ENCODE data around the gene TVP23C.
"Not testable (repeated sequence)": the region's sequence is repeated elsewhere in the genome, so short reads cannot be mapped to it uniquely, and the experiment has no call there.

The TVP23C gene

DNA sequence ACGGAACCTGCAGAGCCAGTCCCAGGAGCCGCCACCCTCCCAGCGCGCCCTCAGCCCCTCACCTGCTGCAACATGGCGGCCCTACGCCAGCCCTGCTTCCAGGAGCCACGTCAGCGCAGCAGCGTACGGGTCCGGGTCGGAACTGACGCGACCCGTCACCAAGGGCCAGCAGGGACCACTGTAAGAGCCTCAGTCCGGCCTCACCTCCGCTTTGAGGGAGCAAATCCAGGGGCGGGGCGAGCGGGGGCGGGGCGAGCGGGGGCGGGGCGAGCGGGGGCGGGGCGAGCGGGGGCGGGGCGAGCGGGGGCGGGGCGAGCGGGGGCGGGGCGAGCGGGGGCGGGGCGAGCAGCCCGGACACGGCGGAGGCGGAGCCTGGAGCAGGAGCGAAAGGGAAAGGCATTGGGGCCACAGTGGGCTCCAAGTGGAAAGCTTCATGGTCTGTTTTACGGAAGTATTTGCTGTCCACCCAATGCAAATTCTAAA lies at the start of gene TVP23C:
TVP23C (minus strand) TSS at position 109 of the 483 bp plus-strand sequence; CDS start at position 74, 35 bp downstream.
- Mint-ChIP-seq H3K27ac (peak within 1 kb of the TSS; percentile 94 to 96 (median 95)), H3K36me3 (ENCODE audit: low read depth) (peaks cover 23% of the 10 kb centered on the region), H3K4me3 (peak within 1 kb of the TSS; percentile 96 to 100 (median 100))
- H3K27me3 Mint-ChIP-seq (ENCODE audit: low read depth); H3K4me1 Mint-ChIP-seq; H3K9me3 Mint-ChIP-seq: not testable (repeated sequence)

DNA sequence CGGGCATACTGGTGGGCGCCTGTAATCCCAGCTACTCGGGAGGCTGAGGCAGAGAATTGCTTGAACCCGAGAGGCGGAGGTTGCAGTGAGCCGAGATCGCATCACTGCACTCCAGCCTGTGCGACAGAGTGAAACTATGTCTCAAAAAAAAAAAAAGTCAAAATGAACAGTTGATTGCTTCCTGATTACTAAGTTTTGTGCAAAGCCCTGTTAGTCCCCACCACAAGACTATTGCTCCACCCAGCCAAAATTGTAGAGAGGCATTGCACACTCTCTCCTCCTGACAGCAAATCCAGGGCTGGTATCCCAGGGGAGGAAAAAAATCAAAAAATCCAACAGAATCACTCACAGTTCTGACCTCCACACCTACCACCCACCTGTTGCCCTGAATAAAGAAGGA lies 29.7 kb upstream of the TVP23C start:
- not testable (repeated sequence) for H3K27ac Mint-ChIP-seq; H3K4me1 Mint-ChIP-seq; H3K9me3 Mint-ChIP-seq; H3K4me3 Mint-ChIP-seq; H3K27me3 Mint-ChIP-seq (ENCODE audit: low read depth); H3K36me3 Mint-ChIP-seq (ENCODE audit: low read depth)

DNA sequence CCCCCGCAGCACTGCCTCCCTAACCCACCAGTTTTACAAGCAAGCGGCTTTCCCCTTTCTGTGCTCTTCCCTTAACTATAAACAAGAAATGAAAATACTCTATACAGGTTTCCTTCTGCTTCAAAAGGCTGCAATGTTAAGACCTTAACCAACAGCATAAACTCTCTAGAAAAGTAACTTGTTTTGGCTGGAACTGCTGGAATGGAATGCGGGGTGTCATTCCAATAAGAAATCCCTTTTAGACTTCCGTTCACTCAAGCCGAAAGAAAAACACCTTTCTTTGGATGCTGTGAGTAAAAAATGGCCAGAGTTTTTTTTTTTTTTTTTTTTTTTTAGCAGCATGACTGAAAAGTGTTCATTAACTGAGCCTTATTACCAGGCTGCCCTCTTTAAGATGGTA lies 28.7 kb upstream of the TVP23C start:
- not testable (repeated sequence) for H3K9me3 Mint-ChIP-seq; H3K27me3 Mint-ChIP-seq (ENCODE audit: low read depth); H3K4me3 Mint-ChIP-seq; H3K36me3 Mint-ChIP-seq (ENCODE audit: low read depth); H3K4me1 Mint-ChIP-seq
- H3K27ac Mint-ChIP-seq, result peak overlapping the region; percentile 78 to 89 (median 85)

DNA sequence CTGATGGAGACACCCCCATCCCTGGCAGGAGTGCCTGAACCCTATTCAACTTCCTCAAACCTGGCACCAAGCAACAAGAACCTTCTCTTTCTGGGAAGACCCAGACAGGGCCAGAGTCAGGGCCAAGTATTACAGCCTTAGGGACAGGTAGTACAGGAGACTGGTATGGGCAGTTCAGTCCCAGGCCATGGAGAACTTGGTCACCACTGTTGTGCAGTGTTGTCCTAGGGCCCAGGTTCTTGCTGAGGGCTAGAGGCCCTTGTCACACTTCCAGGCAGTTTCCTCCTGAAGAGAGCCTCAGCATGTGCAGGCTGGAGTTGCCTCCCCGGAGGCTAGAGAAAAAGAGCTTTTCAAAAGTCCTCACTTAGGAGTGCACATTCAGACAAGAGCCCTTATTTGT lies 27.6 kb upstream of the TVP23C start:
- not testable (repeated sequence) for H3K27me3 Mint-ChIP-seq (ENCODE audit: low read depth); H3K4me3 Mint-ChIP-seq; H3K9me3 Mint-ChIP-seq; H3K27ac Mint-ChIP-seq; H3K36me3 Mint-ChIP-seq (ENCODE audit: low read depth); H3K4me1 Mint-ChIP-seq

DNA sequence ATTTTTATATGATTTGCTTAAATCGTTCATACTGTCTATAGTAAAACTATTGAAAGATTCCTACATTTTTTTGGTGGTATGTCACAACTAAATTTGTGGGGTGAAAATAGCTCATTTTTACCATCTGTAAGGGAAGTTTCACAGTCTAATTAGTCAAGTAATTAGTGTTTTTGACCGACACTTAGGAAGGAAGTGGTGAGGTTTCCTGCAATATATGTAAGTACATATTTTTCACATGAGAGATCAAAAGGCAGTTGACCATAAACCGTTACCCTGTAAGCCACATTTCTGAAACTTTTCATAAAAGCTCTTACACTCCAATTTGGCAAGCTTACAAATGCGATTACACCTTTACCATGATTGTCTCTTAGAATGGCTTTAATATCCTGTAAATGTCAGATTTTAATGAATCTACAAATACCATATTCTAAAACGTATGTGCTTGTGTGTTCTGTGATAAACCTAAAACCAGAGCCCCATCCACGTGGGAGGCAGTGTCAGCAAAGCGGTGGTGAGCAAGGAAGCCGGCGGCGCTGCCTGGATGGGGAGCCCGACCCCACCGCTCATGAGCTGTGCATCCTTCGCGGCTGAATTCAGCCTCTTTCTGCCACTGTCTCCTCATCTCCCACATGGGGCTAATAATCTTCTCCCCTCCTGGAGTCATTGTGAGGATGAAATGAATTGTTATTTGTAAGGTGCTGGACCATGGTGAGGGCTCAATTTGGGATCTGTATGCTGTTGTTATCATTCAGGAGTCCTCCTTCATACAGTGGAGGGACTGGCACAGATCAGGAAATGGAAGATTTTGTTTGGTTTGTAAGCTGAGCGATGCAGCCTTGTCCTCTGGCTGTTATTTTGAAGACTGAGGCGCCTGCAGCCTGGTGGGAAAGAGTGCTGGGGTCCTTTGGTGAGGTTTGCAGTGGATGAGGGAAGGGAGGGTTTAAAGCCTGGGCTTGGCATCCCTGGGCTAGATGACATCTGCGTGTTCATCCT lies 26.6 kb upstream of the TVP23C start:
- not testable (repeated sequence) for H3K4me3 Mint-ChIP-seq; H3K36me3 Mint-ChIP-seq (ENCODE audit: low read depth); H3K27ac Mint-ChIP-seq; H3K27me3 Mint-ChIP-seq (ENCODE audit: low read depth); H3K4me1 Mint-ChIP-seq; H3K9me3 Mint-ChIP-seq

DNA sequence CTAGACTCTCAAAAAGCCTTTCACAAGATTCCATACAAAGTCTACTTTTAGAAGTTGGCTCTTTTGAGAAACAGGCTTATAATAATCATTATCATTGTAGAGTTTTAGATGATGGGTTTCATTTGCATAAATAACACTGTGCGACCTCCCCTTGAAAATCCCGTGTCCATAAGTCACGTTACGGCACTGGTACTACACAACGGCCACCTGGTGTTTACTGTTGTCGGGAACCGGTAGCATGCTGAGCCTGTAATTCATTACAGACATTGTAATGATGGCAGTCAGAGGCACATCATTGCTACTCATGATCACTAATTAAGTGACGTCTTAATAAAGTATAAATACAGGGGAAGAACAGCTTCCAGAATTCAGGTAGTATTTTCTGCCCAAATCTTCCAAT lies 24.7 kb upstream of the TVP23C start:
- not testable (repeated sequence) for H3K36me3 Mint-ChIP-seq (ENCODE audit: low read depth); H3K27me3 Mint-ChIP-seq (ENCODE audit: low read depth); H3K27ac Mint-ChIP-seq; H3K9me3 Mint-ChIP-seq; H3K4me3 Mint-ChIP-seq; H3K4me1 Mint-ChIP-seq

DNA sequence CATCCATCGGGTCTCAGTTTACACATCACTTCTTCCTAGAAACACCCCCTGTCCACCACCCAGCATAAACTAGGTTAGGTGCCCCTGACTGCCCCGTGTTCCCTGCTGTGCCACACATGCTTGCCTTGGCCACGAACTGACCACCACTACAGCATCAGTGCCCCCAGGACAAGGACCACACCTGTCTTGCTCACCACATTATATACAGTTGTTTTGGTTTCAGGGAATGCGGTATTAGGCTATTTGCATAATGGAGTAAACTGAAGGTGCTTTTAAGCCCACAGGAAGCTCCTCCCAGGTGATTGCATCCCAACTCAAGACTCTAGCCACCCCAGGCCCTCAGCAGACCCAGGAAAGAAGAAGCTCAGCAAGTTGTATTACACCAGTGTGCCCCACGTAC lies 20.0 kb upstream of the TVP23C start:
- H3K27ac Mint-ChIP-seq; H3K4me3 Mint-ChIP-seq; H3K9me3 Mint-ChIP-seq; H3K36me3 Mint-ChIP-seq (ENCODE audit: low read depth); H3K27me3 Mint-ChIP-seq (ENCODE audit: low read depth); H3K4me1 Mint-ChIP-seq: not testable (repeated sequence)

DNA sequence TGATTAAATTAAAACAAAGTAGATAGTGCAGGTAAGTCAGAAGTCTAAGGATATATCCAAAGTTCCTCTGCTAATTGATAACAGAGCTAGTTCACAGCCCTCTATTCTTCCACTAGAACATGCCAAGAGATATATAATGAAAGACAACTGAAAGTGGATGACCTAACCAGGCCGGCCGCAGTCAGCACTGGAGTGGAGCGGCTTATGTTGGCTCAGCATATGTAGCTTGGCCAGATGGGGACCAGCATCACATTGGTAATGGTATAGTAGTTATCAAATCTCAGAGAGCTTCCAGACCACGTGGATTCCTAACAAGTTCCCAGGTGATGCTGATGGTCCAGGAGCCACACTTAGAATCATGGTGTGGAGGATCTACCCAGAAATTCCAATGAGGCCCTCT lies 18.2 kb upstream of the TVP23C start:
- H3K36me3 Mint-ChIP-seq (ENCODE audit: low read depth); H3K27ac Mint-ChIP-seq; H3K4me3 Mint-ChIP-seq; H3K9me3 Mint-ChIP-seq; H3K4me1 Mint-ChIP-seq; H3K27me3 Mint-ChIP-seq (ENCODE audit: low read depth): not testable (repeated sequence)

DNA sequence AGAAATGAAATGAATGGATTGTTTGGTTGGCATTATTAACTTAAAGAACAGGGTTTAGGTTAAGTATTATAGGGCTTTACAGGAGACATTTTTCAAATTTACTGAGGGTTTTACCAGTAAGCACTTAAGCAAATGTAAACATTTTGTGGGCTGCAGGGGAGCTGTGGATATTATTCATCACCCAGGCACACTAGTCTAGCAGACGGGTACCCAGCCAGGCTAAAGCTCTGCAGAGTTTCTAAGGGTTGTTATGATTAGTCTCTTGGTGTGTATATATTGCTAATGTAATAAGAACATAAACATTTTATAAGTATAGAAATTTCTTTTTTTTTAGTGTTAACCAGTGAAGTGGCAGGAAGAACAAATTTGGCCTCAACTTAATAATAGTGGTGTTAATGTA lies 13.6 kb upstream of the TVP23C start:
- not testable (repeated sequence) for H3K27me3 Mint-ChIP-seq (ENCODE audit: low read depth); H3K27ac Mint-ChIP-seq; H3K36me3 Mint-ChIP-seq (ENCODE audit: low read depth); H3K4me1 Mint-ChIP-seq; H3K4me3 Mint-ChIP-seq; H3K9me3 Mint-ChIP-seq

DNA sequence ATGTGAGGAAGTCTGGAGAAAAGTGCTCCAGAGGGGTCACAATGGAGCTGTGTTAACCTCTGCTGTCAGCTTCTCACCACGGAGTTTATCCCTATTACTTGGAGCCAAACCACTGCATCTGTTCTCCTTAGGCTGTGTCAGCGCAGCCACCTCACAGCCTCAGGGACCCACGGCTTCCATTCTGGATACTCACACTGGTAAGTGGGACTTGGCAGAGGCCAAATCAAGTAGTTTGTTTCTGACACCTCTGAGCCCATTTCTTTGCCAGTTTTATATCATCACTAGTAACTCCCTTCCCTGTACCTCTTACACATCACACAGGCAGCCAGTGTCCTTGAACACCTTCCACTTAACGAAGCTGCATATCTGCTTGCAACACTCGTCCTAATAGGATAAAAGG lies 11.4 kb upstream of the TVP23C start:
- H3K4me3 Mint-ChIP-seq; H3K27me3 Mint-ChIP-seq (ENCODE audit: low read depth); H3K9me3 Mint-ChIP-seq; H3K27ac Mint-ChIP-seq; H3K4me1 Mint-ChIP-seq; H3K36me3 Mint-ChIP-seq (ENCODE audit: low read depth): not testable (repeated sequence)

DNA sequence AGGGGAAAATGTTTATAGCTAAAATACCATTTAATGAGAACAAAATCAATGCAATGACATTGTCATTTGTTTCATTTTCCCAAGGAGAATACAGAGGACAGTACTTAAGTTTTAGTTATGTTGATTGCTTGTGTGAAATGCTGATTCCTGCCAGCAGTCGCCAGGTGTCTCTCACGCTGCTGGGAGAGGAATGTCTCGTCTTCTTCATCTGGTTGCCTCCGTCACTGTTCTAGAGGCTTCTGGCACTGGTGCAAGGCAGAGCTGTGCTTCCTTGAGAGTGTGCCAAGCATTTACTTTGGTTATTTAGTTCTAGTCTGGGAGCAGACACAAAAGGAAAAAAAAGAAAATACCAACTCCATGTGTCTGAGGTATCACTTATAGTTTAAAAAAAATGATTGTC lies 10.6 kb upstream of the TVP23C start:
- H3K4me3 Mint-ChIP-seq; H3K9me3 Mint-ChIP-seq; H3K27ac Mint-ChIP-seq; H3K27me3 Mint-ChIP-seq (ENCODE audit: low read depth); H3K36me3 Mint-ChIP-seq (ENCODE audit: low read depth); H3K4me1 Mint-ChIP-seq: not testable (repeated sequence)

DNA sequence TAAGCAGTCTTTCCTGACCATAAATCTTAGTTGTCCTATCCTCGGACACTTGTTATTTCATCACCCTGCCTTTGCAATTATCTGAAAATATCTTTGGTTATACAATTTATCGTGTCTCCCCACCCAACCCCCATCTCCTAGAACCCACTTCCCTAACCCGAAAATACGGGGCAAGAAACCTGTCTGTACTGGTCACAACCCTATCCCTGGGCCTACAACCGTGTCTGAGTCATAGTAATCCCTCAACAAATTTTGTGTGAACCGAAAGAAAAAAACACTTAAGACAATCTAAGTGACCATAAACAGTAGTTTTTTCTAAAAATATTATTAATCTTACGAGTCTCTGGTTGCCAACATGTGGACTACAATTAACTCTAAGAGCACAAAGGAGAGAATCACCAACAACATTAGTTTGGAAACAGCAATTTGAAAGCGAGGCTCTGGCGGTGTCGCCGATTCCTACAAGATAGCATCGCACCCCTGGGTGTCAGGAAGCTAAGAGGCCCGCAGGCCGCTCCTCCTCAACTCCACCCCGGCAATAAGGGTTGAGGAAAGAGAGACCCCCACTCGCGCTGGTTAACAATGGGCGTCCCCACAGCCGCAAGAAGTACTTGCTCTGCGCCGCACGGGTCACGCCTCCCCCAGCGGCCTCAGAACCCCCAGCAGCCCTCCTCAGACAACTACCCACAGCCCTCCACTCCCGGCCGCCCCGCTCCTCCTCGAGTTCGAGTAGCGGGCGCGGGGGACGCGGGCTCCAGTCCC lies 489 bp downstream of the TVP23C start:
- Mint-ChIP-seq H3K36me3 (ENCODE audit: low read depth) (peaks cover 25% of the 10 kb centered on the region), H3K27ac (peak overlapping the region; percentile 94 to 96 (median 95)), H3K4me3 (peak overlapping the region; percentile 96 to 100 (median 100))
- H3K4me1 Mint-ChIP-seq; H3K9me3 Mint-ChIP-seq; H3K27me3 Mint-ChIP-seq (ENCODE audit: low read depth): not testable (repeated sequence)

DNA sequence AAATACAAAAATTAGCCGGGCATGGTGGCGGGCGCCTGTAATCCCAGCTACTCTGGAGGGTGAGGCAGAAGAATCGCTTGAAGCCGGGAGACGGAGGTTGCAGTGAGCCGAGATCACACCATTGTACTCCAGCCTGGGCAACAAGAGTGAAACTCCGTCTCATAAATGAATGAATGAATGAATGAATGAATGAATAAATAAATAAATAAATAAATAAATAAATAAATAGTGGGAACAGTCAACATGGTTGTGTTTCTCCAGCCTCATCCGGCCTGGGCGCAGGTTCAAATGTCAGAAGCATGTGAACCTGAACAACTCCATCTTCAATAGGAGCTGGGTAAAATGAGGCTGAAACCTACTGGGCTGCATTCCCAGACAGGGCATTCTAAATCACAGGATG lies 1.8 kb downstream of the TVP23C start:
- H3K4me1 Mint-ChIP-seq; H3K27ac Mint-ChIP-seq; H3K9me3 Mint-ChIP-seq; H3K27me3 Mint-ChIP-seq (ENCODE audit: low read depth): not testable (repeated sequence)
- Mint-ChIP-seq H3K4me3 (peak overlapping the region in 2 of 3 experiments; percentile 42 to 71), H3K36me3 (ENCODE audit: low read depth) (peaks cover 32% of the 10 kb centered on the region)

DNA sequence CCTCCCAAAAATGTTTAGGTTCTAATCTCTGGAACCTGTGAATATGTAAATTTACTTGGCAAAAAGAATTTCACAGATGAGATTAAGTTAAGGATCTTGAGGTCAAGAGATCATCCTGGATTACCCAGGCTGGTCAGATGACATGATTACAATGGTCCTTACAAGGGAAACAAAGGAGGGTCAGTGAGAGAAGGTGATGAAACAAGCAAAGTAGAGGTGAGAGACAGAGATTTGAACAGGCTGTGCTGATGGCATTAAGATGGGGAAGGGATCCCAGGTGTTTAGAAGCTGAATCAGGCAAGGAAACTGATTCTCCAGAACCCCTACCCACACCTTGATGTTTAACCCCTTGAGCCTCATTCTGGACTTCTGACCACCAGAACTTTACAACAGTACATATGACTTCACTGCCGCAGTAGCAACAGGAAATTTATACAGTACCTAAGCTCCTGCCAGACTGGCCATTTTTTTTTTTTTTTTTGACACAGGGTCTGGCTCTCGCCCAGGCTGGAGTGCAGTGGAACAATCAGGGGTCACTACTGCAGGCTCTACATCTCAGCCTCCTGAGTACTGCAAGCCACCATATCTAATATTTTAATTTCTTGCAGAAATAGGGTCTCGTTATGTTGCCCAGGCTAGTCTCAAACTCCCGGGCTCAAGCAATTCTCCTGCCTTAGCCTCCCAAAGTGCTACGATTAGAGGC lies 4.7 kb downstream of the TVP23C start:
- H3K27me3 Mint-ChIP-seq (ENCODE audit: low read depth); H3K9me3 Mint-ChIP-seq; H3K4me3 Mint-ChIP-seq; H3K27ac Mint-ChIP-seq; H3K4me1 Mint-ChIP-seq: not testable (repeated sequence)
- H3K36me3 Mint-ChIP-seq (ENCODE audit: low read depth), result peaks cover 39% of the 10 kb centered on the region

Data from nephron (organoid).